HG03521 (cell line): ENCODE measurements around the gene VSTM1.
"Not testable (repeated sequence)": the region's sequence is repeated elsewhere in the genome, so short reads cannot be mapped to it uniquely, and the experiment has no call there.

Experiments used
- ATAC-seq: cut with Tn5 transposase; IDR thresholded peaks from one replicate; pipeline ENCODE4 v1.9.1; 2021; ENCODE audit warnings: mild to moderate bottlenecking, moderate library complexity; ENCODE audit not compliant: unreplicated experiment

VSTM1 gene

DNA sequence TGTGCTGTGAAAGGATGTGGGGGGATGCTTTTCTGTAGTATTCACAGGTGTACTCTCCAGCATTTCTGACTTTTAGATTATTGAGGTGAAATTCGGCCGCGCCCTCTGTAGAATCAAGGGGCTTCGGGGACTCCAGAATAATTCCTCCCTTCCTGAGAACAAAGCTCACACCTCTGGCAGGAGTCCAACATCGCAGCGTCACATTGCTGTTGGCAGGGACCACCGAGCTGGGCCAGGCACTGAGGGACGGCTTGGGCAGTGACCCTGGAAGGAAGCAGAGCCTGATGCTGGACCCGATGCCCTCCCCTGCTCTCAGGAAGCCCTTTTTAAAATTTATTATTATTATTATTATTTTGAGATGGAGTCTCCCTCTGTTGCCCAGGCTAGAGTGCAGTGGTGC is 11.2 kb upstream of the VSTM1 start:
- no peak for ATAC-seq

DNA sequence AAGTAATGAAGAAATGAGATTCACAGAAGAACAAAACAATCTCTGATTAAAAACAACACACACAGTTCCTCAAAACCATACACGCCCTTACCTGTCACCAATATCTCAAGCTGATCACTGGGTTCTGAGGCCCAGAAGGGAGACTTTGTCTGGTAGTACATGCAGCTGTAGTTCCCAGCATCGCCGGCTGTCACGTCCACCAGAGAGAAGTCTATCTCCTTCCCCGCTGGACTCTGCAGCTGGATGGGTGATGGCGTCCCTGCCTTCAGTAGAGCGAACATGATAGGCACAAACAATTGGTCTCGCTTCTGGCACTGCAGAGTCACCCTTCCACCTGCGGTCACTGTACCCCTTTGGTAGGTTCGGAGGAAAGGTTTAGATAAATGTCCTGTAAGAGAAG is 10.1 kb upstream of the VSTM1 start:
- ATAC-seq: no peak

DNA sequence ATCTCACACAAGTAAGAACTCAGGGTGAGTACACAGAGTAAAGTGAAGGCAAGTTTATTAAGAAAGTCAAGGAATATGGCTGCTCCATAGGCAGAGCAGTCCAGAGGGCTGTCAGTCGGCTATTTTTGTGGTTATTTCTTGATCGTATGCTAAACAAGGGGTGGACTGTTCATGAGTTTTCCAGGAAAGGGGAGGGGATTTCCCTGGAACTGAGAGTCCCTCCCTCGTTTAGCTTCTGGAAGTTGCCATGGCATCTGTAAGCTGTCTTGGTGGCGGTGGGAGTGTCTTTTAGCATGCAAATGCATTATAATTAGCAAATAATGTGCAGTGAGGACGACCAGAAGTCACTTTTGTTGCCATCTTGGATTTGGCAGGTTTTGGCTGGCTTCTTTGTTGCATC is 5.8 kb upstream of the VSTM1 start:
- no peak for ATAC-seq

DNA sequence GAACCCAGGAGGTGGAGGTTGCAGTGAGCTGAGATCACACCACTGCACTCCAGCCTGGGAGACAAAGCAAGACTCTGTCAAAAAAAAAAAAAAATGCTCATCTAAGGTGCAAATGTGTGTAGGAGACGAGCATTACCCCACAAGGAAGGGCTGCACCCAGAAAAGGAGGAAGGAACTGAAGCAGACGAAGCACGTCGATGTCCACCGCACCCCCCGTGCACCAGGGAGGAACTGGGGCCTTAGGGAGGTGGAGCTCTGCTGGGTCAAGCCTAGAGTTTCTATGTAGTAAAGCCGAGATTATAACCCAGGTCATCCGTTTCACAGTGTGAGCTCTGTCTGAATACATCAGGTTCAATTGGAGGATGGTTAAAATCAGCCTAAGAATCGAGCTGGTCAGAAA is 1.1 kb downstream of the VSTM1 start:
- no peak for ATAC-seq

DNA sequence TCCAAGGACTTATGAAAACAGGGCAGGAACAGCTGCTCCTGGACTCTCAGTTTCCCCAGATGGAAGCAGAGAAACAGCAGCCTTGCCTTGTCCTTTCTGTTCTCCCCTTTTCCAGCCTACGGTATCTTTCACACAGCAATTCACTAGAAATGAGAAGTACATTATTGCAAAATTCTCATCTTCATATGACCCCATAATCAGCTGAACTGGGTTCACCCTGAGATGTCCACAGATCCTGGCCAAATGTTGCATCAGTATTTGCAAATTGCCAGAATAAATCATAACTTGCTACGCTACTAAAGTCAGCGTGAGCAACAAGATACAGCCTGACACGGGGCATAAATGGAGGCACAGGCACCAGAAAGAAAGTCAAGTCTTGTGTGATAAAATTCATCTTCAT is 16.1 kb downstream of the VSTM1 start:
- ATAC-seq: no peak

DNA sequence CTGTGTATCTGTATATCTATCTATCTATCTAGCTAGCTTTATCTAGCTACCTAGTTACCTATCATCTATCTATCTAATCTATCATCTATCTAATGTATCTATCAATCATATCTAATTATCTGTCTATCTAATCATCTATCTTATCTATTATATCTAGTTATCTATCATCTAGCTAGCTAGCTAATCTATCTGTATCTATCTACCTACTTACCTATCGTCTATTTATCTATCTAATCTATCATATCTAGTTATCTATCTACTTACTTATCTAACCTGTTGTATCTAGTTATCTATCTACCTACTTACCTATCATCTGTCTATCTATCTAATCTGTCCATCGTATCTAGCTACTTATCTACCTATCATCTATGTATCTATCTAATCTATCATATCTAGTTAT is 17.9 kb downstream of the VSTM1 start:
- no peak for ATAC-seq

DNA sequence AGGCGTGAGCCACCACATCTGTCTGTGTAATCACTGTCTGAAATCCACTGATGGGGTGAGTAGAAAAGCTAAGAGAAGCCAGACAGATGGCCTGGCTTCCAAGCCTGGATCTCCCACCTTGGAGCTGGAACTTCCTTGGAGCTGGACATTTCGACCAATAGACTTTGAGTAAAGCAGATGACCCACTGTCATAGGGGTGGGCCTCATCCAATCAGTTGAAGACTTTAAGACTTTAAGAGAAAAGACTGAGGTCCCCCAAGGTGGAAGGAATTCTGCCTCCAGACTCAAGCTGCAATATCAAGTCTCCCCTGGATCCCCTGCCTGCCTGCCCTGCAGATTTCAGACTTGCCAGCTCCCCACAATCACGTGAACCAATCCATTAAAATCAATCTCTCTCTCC is 20.7 kb downstream of the VSTM1 start:
- ATAC-seq: no peak

DNA sequence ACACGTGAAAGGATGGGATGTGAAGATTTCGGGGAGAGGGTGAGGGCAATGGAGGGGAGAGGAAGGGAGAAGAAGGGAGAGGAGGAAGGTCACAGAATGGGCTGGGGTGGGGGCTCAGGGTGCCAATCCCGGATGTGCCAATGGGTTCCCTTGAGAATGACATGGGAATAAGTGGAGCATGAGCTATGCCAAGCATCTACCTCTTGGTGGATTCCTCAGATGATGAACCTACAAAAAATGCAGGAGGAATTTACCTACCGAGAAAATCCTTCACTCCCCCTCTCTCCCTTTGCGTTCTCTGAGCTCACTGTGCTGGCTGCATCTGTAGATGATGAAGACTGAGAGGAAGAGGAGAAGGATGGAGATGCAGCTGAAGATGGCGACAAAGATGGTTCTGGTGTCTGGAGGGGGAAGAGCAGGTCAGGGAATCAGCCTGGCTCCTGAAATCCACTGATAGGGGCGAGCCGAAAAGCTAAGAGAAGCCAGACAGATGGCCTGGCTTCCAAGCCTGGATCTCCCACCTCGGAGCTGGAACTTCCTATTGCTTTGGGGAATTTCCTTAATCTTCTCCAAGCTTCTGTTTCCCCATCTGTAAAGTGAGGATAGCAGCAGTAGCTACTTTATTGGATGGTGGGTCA is 21.6 kb downstream of the VSTM1 start:
- no peak for ATAC-seq

DNA sequence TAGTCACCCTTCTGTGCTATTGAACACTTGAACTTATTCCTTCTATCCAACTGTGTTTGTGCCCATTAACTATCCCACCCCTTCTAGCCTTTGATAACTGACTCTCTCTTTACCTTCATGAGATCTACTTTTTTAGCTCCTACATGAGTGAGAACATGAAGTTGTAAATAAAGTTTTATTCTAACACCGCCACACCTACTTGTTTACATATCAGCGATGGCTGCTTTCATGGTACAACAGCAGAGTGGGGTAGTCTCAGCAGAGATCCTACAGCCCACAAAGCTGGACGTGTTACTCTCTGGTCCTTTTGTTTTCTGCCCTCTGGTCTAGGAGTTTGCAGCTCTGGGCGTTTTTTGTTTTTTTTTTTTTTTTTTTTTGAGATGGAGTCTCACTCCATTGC is 23.7 kb downstream of the VSTM1 start:
- no peak for ATAC-seq

DNA sequence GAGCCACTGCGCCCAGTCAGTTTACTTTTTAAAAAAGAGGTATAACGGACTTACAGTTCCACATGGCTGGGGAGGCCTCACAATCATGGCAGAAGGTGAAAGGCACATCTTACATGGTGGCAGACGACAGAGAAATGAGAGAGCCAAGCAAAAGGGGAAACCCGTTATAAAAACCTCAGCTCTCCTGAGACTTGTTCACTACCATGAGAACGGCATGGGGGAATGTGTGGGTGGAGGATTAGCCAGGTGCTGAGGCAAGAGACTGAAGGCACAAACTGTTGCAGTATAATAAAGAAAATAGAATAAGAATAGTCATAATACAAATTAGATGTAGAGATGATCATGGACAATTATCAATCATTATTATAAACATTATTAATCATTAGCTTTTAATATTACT is 27.2 kb downstream of the VSTM1 start:
- not testable (repeated sequence) for ATAC-seq

DNA sequence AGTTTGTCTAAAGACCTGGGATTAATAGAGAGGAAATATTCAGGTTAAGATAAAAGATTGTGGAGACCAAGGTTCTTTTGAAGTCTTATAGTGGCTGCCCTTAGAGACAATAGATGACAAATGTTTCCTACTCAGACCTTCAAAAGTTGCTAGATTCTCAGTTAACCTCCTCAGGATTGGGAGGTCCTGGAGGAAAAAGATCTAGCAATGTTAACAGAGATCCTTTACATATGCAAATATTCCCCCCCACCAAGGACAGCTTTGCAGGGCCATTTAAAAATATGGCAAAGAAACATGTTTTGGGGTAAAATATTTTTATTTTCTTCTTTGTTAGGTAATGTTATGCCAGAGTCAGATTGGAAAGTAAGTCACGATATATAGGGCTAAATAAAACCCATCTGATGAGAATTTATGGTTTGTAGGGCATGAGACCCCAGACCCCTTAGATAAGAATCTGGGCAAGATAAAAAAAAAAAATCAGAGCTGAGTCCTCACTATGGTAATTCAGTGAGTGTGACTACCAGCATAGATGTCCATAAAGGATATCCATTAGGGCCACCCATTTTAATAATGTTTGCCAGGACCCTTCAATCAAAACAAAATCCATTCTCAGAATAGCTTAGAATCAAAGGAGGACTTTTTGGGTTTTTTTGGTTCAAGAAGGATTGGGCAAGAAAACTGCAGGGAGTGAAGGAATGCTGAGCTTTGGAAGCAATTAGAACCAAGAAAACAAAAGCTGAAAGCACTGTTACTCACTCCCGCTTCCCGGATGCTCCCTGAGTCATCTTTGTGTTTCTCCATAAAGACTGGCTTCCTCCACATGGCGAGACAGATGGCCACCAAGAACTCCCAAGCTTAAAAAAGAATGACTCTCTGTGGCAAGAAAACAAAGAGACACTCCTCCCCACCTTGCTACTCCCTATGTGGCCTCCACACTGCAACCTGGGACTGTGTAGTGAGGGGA is 28.2 kb downstream of the VSTM1 start:
- no peak for ATAC-seq

DNA sequence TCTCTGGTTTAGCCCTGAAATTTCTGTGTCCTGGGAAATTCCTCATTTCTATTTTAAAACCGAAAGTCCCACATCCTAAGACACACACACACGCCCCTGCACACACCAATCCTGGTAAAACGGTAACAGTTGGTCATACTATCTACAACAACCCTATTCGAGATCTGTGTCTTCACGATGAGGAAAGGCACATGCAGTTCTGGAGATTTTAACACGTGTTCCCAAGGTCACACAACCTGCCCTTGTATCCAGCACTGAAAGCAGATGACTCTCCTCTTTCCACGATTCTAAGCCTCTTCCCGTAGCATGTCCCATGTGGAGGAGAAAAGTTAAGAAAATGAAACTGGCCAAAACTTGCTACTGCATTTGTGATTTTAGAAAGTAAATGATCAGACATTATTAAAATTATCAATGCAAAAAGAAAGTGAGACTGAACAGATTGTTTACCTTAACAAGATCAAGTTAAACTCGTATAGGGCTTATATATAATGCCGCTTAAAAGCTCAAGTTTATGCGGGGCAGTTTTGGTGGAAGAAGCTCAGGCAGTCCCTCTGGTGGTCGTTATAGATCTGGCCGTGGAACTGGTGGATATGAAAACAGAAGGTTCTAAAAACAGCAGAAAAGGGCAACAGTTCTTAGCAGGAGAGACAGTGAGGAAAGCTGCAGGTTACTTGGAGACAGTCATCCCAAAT is 32.7 kb downstream of the VSTM1 start:
- no peak for ATAC-seq

DNA sequence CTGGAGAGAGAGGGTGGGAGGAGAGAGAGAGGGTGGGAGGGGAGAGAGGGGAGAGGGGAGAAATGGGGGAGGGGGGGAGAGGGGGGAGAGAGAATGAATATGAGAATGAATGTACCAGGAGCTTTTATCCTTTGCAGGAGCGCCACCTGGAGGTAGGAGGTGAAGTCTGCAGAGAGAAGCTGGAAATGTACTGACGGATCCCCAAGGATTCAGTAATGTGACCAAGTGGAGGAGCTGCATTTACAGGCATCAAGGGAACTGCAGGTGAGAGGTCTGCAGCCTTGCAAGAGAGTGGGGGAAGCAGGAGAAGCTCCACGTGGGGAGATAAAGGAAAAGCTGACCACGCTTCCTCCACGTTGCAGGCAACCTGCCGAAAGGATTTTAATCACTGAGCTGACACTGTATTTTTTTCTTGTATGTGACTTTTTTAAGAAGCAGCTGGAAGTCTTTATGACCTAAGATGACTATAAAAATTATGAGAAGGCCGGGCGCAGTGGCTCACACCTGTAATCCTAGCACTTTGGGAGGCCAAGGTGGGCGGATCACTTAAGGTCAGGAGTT is 33.7 kb downstream of the VSTM1 start:
- ATAC-seq: no peak

DNA sequence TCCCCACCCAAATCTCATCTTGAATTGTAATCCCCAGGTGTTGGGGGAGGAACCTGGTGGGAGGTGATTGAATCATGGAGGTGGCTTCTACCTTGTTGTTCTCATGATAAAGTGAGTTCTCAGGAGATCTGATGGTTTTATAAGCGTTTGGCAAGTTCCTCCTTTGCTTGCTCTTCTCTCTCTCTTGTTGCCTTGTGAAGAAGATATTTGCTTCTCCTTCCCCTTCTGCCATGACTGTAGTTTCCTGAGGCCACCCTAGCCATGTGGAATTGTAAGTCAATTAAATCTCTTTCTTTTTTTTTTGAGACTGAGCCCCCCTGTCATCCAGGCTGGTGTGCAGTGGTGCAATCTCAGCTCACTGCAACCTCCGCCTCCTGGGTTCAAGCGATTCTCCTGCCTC is 34.4 kb downstream of the VSTM1 start:
- ATAC-seq: no peak

DNA sequence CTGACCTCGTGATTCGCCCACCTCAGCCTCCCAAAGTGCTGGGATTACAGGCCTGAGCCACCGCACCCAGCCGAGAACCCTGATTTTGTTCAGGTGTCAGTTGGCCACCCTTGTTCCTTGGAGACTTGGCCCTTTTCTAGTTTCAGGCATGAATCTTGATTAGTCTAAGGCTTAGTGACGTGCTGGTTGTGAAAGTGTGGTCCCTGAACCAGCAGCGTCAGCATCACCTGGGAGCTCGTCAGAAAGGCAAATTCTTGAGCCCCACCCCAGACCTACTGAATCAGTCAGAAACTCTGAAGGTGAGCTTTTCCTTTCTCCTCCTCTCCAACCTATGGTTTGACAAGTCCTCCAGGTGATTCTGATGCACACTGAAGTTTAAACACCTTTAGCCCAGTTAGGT is 37.0 kb downstream of the VSTM1 start:
- ATAC-seq: no peak

DNA sequence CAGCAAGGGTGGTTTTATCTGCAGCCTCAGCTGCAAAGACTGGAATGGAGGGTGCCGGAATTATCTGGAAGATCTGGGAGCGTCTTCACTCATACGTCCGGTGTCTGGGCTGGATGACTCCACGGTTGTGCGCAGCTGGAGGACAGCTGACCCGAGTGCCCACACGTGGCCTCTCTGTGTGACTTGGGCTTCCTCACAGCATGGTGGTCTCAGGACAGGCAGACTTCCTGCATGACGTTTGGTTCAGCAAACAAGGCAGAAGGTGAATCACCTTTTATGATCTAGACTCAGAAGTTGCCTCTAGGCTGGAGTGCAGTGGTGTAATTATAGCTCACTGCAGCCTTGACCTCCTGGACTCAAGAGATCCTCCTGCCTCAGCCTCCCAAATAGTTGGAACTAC is 39.0 kb downstream of the VSTM1 start:
- ATAC-seq: no peak

DNA sequence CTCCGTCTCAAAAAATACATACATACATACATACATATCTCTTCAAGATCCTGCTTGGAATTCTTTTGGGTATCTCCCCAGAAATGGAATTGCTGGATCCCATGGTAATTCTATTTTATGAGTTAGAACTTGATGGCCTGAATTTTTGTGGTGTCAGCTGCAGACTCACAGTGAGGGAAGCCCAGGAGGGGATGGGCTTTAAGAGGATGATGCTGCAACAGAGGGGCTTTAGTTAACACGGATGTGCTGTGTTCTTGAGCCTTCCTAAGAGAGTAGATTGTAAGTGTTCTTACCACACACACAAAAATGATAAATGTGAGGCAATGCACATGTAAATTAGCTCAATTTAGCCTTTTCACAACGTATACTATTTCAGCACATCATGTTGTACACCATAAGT is 40.5 kb downstream of the VSTM1 start:
- ATAC-seq: no peak

DNA sequence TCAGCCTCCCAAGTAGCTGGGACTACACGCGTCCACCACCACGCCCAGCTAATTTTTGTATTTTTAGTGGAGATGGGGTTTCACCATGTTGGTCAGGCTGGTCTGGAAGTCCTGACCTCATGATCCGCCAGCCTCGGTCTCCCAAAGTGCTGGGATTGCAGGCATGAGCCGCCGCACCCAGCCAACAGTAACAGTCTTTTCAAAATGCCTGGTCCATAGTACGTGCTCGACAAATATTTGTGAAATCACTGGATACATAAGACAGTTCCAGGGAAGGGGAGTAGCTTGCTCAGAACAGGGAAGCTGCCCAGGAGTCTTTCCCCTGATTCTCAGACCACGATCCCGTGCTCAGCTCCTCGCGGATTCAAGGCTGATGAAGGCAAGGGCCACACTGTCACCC is 41.8 kb downstream of the VSTM1 start:
- ATAC-seq: no peak

DNA sequence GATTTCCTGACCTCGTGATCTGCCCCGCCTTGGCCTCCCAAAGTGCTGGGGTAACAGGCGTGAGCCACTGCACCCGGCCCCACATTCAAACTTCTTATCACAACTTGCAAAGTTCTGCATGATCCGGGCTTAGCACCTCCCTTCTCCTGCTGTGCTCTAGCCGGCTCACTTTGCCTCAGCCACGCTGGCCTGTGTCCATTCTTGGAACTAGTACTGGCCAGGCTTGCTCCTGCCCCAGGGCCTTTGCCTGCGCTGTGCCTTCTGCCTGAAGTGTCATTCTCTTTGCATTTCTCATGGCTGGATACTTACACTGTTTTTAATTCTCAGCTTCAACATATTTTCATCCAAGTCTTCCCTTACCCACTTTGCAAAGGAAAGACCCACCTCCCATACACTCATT is 42.3 kb downstream of the VSTM1 start:
- ATAC-seq: no peak

DNA sequence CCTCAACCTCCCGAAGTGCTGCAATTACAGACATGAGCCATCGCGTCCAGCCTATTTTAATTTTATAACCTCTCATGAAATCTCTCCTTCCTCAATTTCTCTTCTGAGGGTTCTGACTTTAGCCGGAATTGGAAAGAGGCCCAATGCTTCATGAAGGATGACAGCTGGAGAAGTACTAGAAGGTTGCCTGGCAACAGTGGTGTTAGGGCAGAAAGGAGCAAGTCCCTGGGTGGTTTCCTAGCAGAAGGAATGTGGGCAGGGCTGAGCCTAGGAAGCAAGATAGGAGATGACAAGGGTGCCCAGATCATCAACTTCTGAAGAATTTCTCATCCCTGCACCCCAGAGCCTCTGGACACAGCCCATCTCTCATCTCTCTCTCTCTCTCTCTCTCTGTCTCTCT is 46.4 kb downstream of the VSTM1 start:
- no peak for ATAC-seq

DNA sequence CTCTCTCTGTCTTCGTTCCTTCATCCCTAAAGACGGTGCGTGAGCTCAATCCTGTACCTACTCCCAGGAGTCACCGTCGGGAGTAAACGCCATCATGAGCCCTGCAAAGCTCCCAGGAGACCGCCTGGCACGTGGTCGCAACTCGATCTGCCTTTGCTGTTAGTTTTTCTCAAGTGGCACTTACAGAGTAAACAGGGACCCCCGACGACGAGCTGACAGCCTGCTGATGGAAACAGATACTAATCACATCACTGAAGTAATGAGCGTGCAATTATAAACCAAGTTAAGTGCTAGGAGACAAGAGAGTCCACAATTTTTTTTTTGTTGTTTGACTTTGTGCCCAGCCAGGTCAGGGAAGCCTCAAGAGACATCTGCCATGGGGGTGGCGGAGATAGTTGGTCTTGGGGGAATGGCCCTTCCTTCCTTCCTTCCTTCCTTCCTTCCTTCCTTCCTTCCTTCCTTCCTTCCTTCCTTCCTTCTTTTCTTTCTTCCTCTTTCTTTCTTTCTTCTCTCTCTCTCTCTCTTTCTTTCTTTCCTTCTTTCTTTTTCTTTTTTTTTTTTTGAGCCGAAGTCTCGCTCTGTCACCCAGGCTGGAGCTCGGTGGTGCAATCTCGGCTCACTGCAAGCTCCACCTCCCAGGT is 48.7 kb downstream of the VSTM1 start:
- ATAC-seq: no peak
